ENCODE data around the gene STX4. TPM values are rescaled to one million over a fixed set of nuclear protein-coding genes. Genes with fewer than 3 reads are reported as not detected.

The STX4 gene
- total and polyA plus RNA-seq, 9 of the 15 experiments (the other 6 are each of a cell fraction or from before 2014, with no cell fraction given): 3.2 to 48.0 (median 21.5) TPM

- TF ChIP-seq ZNF3 (CRISPR knock-in tag; IDR thresholded peaks at IDR 0.05) (no peak), HBP1 (CRISPR knock-in tag; IDR thresholded peaks at IDR 0.05) (no peak), BRD4 (IDR thresholded peaks at IDR 0.05) (no peak; the same call in 1 of the 2 replicates), MEF2D (tag; conservative IDR thresholded peaks at IDR 0.05; ENCODE audit: low read depth) (no peak), MYBL2 (IDR thresholded peaks at IDR 0.05; ENCODE audit: low read depth) (no peak), MYBL2 (CRISPR knock-in tag; IDR thresholded peaks at IDR 0.05; ENCODE audit: borderline replicate concordance) (no peak), TFE3 (CRISPR knock-in tag; IDR thresholded peaks at IDR 0.05) (no peak), E2F1 (CRISPR knock-in tag; IDR thresholded peaks at IDR 0.05) (no peak), BRCA1 (IDR thresholded peaks at IDR 0.05) (no peak), BRCA1 (CRISPR knock-in tag; IDR thresholded peaks at IDR 0.05) (no peak), HES1 (IDR thresholded peaks at IDR 0.05; ENCODE audit: low read depth) (no peak), HDAC6 (IDR thresholded peaks at IDR 0.05; ENCODE audit: low read depth, low read length) (no peak), SP2 (IDR thresholded peaks at IDR 0.05; ENCODE audit: extremely low read depth, low read depth, low read length, poor library complexity, severe bottlenecking) (no peak), ID3 (CRISPR knock-in tag; IDR thresholded peaks at IDR 0.05) (no peak), ID3 (tag; IDR thresholded peaks at IDR 0.05) (peak; percentile 77), ZNF584 (CRISPR knock-in tag; IDR thresholded peaks at IDR 0.05; ENCODE audit: low read depth) (no peak), UBTF (IDR thresholded peaks at IDR 0.05; ENCODE audit: borderline replicate concordance in 1 of 2, low read depth in 2 of 2, low read length in 2 of 2) (peak in 1 of 2 experiments; percentile 48; a peak in 1 of 4 replicates)
Observed at GRCh38 chr16:30992931-30993816, 40.2 kb upstream of the STX4 start (continued).

All from K562 (cell line).